ENCODE results near the gene R3HDM2.
"Not testable (repeated sequence)": the region's sequence is repeated elsewhere in the genome, so short reads cannot be mapped to it uniquely, and the experiment has no call there.

R3HDM2 gene

GRCh38 chr12:57315681-57316080 lies 115.2 kb downstream of the R3HDM2 start:
- Histone ChIP-seq H3K36me3 (ENCODE audit: control insufficient read depth in 1 of 2, insufficient read depth in 2 of 2, low read length in 2 of 2) (no peaks in the 10 kb centered on the region), H2BK120ac (ENCODE audit: insufficient read depth, low read length, poor library complexity) (no peak overlapping the region), H2BK5ac (ENCODE audit: low read depth, low read length, poor library complexity) (no peak overlapping the region), H2BK12ac (ENCODE audit: low read length) (no peak overlapping the region), H3K18ac (ENCODE audit: low read length) (no peak overlapping the region), H3K79me1 (ENCODE audit: low read length) (no peaks in the 10 kb centered on the region), H2AK5ac (ENCODE audit: low read length) (no peak overlapping the region), H3K23ac (ENCODE audit: low read length) (no peak overlapping the region), H4K91ac (ENCODE audit: low read depth, low read length) (no peak overlapping the region), H2AFZ (ENCODE audit: insufficient read depth, low read length, poor library complexity) (no peak overlapping the region), H3K4ac (ENCODE audit: low read depth, low read length) (no peak overlapping the region), H3K79me2 (ENCODE audit: control insufficient read depth, insufficient read depth, low read length, poor library complexity) (no peaks in the 10 kb centered on the region), H4K8ac (ENCODE audit: low read depth, low read length) (no peak overlapping the region), H3K9me3 (ENCODE audit: insufficient read depth, low read depth, low read length) (no peaks in the 10 kb centered on the region), H3K27me3 (ENCODE audit: insufficient read depth, low read length) (no peaks in the 10 kb centered on the region), H3K4me3 (ENCODE audit: low read depth, low read length) (no peak overlapping the region), H4K12ac (ENCODE audit: low read depth, low read length) (no peak overlapping the region), H3K27ac (ENCODE audit: low read depth, low read length) (no peak overlapping the region), H3K9ac (ENCODE audit: low read length) (no peak overlapping the region), H3K4me2 (ENCODE audit: low read length) (no peak overlapping the region), H3K14ac (ENCODE audit: low read length) (no peak overlapping the region), H3K4me1 (ENCODE audit: control insufficient read depth in 1 of 2, insufficient read depth in 2 of 2, low read length in 2 of 2) (peaks cover 0 to 3% of the 10 kb centered on the region in 2 experiments)
- no peak for DNase-seq
- WGBS (ENCODE audit: extremely low coverage, insufficient coverage, insufficient read length): no CpG with 5 or more reads among the region's 7 CpGs

- not testable (repeated sequence) for H3K79me2 ChIP-seq (ENCODE audit: control insufficient read depth, insufficient read depth, low read length, poor library complexity); DNase-seq; H3K4me2 ChIP-seq (ENCODE audit: low read length); H3K36me3 ChIP-seq (ENCODE audit: control insufficient read depth in 1 of 2, insufficient read depth in 2 of 2, low read length in 2 of 2); H4K8ac ChIP-seq (ENCODE audit: low read depth, low read length); H4K12ac ChIP-seq (ENCODE audit: low read depth, low read length); H3K4me3 ChIP-seq (ENCODE audit: low read depth, low read length); H3K4me1 ChIP-seq (ENCODE audit: control insufficient read depth in 1 of 2, insufficient read depth in 2 of 2, low read length in 2 of 2); H3K14ac ChIP-seq (ENCODE audit: low read length); H3K18ac ChIP-seq (ENCODE audit: low read length); H3K9me3 ChIP-seq (ENCODE audit: insufficient read depth, low read depth, low read length); H2AFZ ChIP-seq (ENCODE audit: insufficient read depth, low read length, poor library complexity); H3K27me3 ChIP-seq (ENCODE audit: insufficient read depth, low read length); H2AK5ac ChIP-seq (ENCODE audit: low read length); H4K91ac ChIP-seq (ENCODE audit: low read depth, low read length); H3K9ac ChIP-seq (ENCODE audit: low read length); H3K27ac ChIP-seq (ENCODE audit: low read depth, low read length); H2BK120ac ChIP-seq (ENCODE audit: insufficient read depth, low read length, poor library complexity); H2BK5ac ChIP-seq (ENCODE audit: low read depth, low read length, poor library complexity); H3K23ac ChIP-seq (ENCODE audit: low read length); H3K4ac ChIP-seq (ENCODE audit: low read depth, low read length); H3K79me1 ChIP-seq (ENCODE audit: low read length); H2BK12ac ChIP-seq (ENCODE audit: low read length)
- no CpG with 5 or more reads among the region's 5 CpGs for WGBS (ENCODE audit: extremely low coverage, insufficient coverage, insufficient read length)
Observed at GRCh38 chr12:57312287-57312686, 118.6 kb downstream of the R3HDM2 start.

- H3K79me1 ChIP-seq (ENCODE audit: low read length): no peaks in the 10 kb centered on the region
- no peak overlapping the region for H4K12ac ChIP-seq (ENCODE audit: low read depth, low read length)
- H3K36me3 ChIP-seq (ENCODE audit: control insufficient read depth in 1 of 2, insufficient read depth in 2 of 2, low read length in 2 of 2): no peaks in the 10 kb centered on the region
- no peak overlapping the region for H4K8ac ChIP-seq (ENCODE audit: low read depth, low read length)
- no peaks in the 10 kb centered on the region for H3K79me2 ChIP-seq (ENCODE audit: control insufficient read depth, insufficient read depth, low read length, poor library complexity)
- no peaks in the 10 kb centered on the region for H3K4me1 ChIP-seq (ENCODE audit: control insufficient read depth in 1 of 2, insufficient read depth in 2 of 2, low read length in 2 of 2)
- no peak overlapping the region for H2BK12ac ChIP-seq (ENCODE audit: low read length)
- H3K4me2 ChIP-seq (ENCODE audit: low read length): no peak overlapping the region
- WGBS (ENCODE audit: extremely low coverage, insufficient coverage, insufficient read length): no CpG with 5 or more reads among the region's 2 CpGs
- no peak overlapping the region for H3K4me3 ChIP-seq (ENCODE audit: low read depth, low read length)
- H3K27me3 ChIP-seq (ENCODE audit: insufficient read depth, low read length): no peaks in the 10 kb centered on the region
- H3K18ac ChIP-seq (ENCODE audit: low read length): no peak overlapping the region
- H2BK5ac ChIP-seq (ENCODE audit: low read depth, low read length, poor library complexity): no peak overlapping the region
- no peak overlapping the region for H2BK120ac ChIP-seq (ENCODE audit: insufficient read depth, low read length, poor library complexity)
- DNase-seq: no peak
- H2AFZ ChIP-seq (ENCODE audit: insufficient read depth, low read length, poor library complexity): no peak overlapping the region
- no peak overlapping the region for H3K23ac ChIP-seq (ENCODE audit: low read length)
- no peak overlapping the region for H3K9ac ChIP-seq (ENCODE audit: low read length)
- H3K4ac ChIP-seq (ENCODE audit: low read depth, low read length): no peak overlapping the region
- no peak overlapping the region for H4K91ac ChIP-seq (ENCODE audit: low read depth, low read length)
- H3K27ac ChIP-seq (ENCODE audit: low read depth, low read length): no peak overlapping the region
- H3K14ac ChIP-seq (ENCODE audit: low read length): no peak overlapping the region
- H3K9me3 ChIP-seq (ENCODE audit: insufficient read depth, low read depth, low read length): no peaks in the 10 kb centered on the region
- no peak overlapping the region for H2AK5ac ChIP-seq (ENCODE audit: low read length)
Observed at GRCh38 chr12:57309420-57309819, 121.4 kb downstream of the R3HDM2 start.

GRCh38 chr12:57300961-57301584 lies 129.8 kb downstream of the R3HDM2 start:
- H3K14ac ChIP-seq (ENCODE audit: low read length): no peak overlapping the region
- no peak overlapping the region for H2AK5ac ChIP-seq (ENCODE audit: low read length)
- H3K4me2 ChIP-seq (ENCODE audit: low read length): no peak overlapping the region
- H4K91ac ChIP-seq (ENCODE audit: low read depth, low read length): no peak overlapping the region
- no peaks in the 10 kb centered on the region for H3K9me3 ChIP-seq (ENCODE audit: insufficient read depth, low read depth, low read length)
- no peak overlapping the region for H4K12ac ChIP-seq (ENCODE audit: low read depth, low read length)
- no peak overlapping the region for H2BK120ac ChIP-seq (ENCODE audit: insufficient read depth, low read length, poor library complexity)
- H2BK12ac ChIP-seq (ENCODE audit: low read length): no peak overlapping the region
- WGBS (ENCODE audit: extremely low coverage, insufficient coverage, insufficient read length): no CpG with 5 or more reads among the region's 3 CpGs
- H3K36me3 ChIP-seq (ENCODE audit: control insufficient read depth in 1 of 2, insufficient read depth in 2 of 2, low read length in 2 of 2): peaks cover 1 to 8% of the 10 kb centered on the region in 2 experiments
- no peak overlapping the region for H2BK5ac ChIP-seq (ENCODE audit: low read depth, low read length, poor library complexity)
- H3K18ac ChIP-seq (ENCODE audit: low read length): no peak overlapping the region
- no peaks in the 10 kb centered on the region for H3K79me1 ChIP-seq (ENCODE audit: low read length)
- H4K8ac ChIP-seq (ENCODE audit: low read depth, low read length): no peak overlapping the region
- H3K4me3 ChIP-seq (ENCODE audit: low read depth, low read length): no peak overlapping the region
- no peak overlapping the region for H3K23ac ChIP-seq (ENCODE audit: low read length)
- H3K9ac ChIP-seq (ENCODE audit: low read length): no peak overlapping the region
- H2AFZ ChIP-seq (ENCODE audit: insufficient read depth, low read length, poor library complexity): no peak overlapping the region
- no peaks in the 10 kb centered on the region for H3K79me2 ChIP-seq (ENCODE audit: control insufficient read depth, insufficient read depth, low read length, poor library complexity)
- H3K4me1 ChIP-seq (ENCODE audit: control insufficient read depth in 1 of 2, insufficient read depth in 2 of 2, low read length in 2 of 2): no peaks in the 10 kb centered on the region
- DNase-seq: no peak
- no peak overlapping the region for H3K4ac ChIP-seq (ENCODE audit: low read depth, low read length)
- no peak overlapping the region for H3K27ac ChIP-seq (ENCODE audit: low read depth, low read length)
- H3K27me3 ChIP-seq (ENCODE audit: insufficient read depth, low read length): no peaks in the 10 kb centered on the region

Measured in trophoblast cell (in vitro differentiated cells and primary cell).